DOHH2 (cell line): Measurements from ENCODE around the gene PAH.

Experiments
- EZH2phosphoT487 ChIP-seq: fragments of 200-600 bp; sonication (generic); IDR thresholded peaks from 2 replicates; pipeline ENCODE4 v1.6.1; 2017; ENCODE audit warnings: borderline replicate concordance, mild to moderate bottlenecking, antibody characterized with exemption, low read length, moderate library complexity, mixed read lengths
- TF ChIP-seq, protein P1 (sequence below): fragments of 200-600 bp; sonication (generic); IDR thresholded peaks from one replicate; pipeline ENCODE4 v1.5.1; 2014; ENCODE audit warnings: antibody characterized with exemption, mild to moderate bottlenecking, low read depth, low read length; ENCODE audit not compliant: poor library complexity, severe bottlenecking

DNA sequence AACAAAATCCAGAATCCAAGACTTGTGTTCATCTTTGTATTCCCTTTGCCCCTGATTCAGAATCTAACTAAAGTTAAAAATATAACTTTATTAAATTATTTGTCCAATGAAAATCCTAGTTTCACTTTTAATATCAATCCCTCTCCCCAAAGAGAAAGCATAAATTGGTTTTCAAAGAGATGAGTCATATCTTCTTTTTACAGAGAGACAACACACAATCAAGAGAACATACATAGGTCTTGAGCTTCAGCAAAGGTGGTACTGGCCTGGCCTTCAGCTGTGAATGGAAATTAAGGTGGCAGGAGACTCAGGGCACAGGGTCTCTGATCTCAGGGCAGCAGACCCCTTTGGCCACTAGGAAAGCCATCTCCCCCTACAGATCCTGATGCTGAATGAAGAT is 36.2 kb upstream of the PAH start:
- TF ChIP-seq, protein P1, sequence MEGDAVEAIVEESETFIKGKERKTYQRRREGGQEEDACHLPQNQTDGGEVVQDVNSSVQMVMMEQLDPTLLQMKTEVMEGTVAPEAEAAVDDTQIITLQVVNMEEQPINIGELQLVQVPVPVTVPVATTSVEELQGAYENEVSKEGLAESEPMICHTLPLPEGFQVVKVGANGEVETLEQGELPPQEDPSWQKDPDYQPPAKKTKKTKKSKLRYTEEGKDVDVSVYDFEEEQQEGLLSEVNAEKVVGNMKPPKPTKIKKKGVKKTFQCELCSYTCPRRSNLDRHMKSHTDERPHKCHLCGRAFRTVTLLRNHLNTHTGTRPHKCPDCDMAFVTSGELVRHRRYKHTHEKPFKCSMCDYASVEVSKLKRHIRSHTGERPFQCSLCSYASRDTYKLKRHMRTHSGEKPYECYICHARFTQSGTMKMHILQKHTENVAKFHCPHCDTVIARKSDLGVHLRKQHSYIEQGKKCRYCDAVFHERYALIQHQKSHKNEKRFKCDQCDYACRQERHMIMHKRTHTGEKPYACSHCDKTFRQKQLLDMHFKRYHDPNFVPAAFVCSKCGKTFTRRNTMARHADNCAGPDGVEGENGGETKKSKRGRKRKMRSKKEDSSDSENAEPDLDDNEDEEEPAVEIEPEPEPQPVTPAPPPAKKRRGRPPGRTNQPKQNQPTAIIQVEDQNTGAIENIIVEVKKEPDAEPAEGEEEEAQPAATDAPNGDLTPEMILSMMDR, result no peak
- no peak for TF ChIP-seq EZH2phosphoT487
